NCI-H2081 (cell line): ENCODE measurements around the gene OPTC.
"Not testable (repeated sequence)": the region's sequence is repeated elsewhere in the genome, so short reads cannot be mapped to it uniquely, and the experiment has no call there.

ENCODE experiments used
- DNase-seq, 2 experiments: peaks; one replicate each; lab custom pipeline; 2025; lab: John Stamatoyannopoulos, UW

Gene OPTC

DNA sequence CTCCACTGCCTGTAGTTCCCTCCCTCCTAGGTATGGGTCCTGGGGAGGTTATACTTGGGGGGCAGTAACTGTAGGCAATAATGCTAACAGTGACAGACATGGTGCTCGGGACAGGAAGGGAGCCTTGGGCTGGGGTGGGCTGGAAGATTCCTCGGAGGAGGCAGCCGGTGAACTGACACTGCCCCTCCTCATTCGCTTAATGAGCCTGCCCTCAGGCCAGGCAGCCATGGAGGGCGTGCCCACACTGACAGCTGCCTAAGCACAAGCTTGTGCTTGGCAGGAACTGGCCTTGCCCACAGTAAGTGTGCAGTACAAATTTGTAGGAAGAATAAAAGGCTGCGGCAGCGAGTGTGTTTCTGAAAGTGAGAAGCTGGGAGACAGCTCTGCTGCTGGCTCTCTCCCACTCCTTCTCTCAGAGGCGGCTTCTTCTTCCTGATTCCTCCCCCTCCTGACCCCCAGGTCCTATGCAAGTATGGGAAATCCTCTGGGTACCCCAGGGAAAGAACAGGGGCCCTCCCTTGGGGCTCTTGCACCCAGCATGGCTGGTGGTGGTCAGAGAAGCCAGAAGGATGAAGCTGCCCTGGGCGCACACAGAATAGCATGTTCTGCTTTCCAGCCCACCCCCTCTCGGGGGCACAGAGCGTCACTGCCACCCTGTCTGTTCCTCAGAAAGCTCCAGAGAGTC, 23.6 kb downstream of the OPTC start:
- DNase-seq: peak in 1 of 2 experiments; percentile 36

DNA sequence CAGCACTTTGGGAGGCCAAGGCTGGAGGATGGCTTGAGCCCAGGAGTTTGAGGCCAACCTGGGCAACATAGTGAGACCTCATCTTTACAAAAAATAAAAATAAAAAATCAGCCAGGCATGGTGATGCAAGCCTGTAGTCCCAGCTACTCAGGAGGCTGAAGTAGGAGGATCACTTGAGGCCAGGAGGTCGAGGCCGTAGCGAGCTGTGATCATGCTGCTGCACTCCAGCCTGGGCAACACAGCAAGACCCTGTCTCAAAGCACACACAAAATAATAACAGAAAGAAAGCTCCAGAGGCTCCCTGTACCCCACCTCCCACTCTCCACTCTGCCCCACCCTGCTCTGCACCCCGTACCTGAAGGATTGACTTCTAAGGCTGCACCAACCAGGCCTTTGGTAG, 24.2 kb downstream of the OPTC start:
- DNase-seq: not testable (repeated sequence)

DNA sequence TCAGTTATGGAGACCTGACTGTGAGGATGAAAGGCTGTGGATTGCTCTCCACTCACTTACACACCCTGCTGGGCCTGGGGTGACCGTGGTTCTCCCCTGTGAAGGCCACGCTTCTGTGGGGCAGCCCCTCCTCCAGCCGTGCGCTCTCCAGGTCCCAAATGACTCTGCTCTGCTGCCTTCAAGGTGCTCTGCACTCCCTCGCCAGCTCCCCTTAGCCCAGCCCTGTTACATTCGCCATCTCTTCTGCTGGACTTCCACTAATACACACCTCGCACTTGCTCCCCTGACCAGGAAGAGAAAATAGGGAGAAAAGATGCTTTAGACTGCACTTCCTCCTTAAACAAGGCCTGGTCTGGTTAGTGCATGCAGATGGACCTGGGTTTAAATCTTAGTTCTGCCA, 24.6 kb downstream of the OPTC start:
- DNase-seq: no peak

DNA sequence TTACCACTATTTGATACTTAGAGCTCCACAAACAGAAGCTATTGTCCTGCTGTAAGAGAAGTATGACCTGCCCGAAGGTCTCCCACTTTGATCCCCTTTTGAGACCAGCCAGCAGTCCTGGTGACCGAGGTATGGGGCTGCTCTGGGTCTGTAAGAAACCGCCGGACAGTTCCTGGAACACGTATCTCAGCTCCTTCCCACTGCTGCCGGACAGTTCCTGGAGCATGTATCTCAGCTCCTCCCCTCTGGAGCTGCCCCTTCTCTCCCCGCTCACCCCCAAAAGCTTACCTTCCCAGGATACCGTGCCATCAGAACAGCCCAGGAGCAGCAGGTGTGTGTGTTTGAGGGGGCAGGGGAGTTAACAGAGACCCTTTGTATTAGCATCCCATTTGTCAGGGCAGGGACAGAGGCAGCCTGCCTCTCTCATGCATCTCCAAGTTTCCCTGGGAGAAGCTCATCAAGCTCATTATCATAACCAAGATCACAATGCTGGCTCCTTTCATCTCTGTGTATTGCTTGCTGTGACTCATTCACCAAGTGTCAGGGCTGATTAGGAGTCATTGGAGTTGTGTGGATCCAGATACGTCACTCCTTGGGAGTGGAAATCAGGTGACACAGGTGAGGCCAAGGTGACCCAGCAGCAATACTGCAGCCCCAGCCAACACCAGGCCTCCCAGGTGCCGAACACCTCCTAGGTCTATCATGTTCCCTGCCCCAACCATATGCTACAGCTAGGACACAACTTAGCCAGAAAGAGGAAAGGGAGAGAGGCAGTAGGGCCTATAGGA, 25.3 kb downstream of the OPTC start:
- DNase-seq: no peak

DNA sequence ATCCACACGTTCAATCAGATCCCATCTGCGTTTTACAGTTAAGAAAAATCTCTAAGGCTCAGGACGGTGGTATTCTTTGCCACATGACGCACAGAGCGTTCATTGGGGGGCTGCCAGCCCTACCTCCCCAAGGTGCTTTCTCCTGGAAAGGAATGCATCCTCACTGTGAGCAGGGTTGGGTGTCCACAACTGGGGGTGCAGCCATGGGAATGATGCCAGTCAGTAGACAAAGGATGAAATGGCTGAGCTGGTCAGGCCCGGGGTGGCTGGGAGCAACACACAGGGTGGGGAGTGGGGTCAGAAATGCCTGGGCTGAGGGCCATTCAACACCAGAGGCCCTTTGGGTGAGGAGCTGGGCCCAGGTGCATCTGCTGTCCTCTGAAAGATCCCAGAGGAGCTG, 25.9 kb downstream of the OPTC start:
- no peak for DNase-seq

DNA sequence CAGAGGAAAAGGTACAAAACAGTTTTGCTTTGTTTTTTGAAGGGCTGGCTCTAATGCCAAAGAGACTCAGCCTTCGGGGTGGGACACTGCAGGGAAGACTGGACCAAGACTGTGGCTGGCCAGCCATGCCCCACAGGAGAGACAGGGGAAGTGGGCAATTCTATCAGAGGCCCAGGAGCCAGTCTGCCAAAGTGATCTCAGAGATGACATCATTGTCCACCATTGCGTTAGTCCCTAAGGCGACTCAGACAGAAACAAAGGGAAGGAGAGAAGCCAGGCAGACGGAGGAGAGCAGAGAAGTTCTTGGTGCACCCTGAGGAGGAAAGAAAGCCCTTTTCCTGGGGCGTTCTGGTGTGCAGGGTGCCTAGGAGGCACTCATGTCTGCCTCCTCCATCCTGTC, 26.4 kb downstream of the OPTC start:
- DNase-seq: no peak

DNA sequence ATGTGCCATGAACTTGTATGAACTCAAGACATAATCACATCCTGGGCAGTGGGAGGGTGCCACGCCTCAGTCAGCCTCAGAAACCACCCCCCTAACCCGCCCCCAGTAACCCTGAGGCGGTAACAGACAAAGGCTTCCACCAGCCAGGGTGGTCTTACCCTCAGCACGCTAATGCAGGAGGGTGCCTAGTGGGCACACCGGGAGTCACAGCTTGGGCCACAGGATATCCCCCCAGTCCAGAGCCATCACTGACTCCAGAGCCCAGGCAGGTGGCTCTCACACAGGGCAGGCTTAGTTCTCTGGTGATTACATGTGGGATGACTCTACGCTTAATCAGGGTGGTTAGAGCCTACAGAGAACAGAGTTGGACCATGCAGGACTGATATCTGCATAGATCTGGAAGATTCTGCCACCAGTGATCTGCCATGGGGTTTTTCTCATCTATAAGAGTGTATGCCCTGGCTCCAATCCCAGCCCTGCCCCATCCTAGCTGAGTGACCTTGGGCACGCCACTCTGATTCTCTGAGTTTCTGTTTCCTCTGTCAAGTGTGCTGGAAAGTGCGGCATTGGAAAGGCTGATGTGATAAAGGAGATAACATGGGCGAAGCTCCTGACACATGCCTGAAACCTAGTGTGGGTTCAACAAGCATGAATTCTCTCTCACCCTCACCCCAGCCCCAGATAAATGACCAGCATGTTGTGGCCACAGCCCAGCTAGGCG, 27.3 kb downstream of the OPTC start:
- DNase-seq: peak; percentile 38 to 68

DNA sequence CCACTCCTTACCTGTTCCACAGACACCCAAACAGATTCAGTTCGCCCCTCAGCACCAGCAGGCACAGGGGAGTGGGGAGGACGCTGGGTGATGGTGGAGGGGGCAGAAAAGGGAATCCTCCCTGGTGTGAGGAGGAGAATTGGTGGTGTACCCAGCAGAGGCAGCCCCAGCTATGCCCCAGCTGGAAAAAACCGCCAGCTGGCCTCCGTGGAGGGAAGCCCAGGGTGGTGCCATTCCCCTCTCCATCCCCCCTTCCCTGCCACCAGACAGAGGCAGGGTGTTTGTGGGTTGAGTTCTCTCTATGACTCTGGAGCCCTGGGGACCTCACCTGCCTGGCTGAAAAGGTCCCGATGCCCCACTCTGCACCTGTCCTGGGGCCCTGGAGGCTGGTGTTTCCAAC, 27.9 kb downstream of the OPTC start:
- DNase-seq: no peak

DNA sequence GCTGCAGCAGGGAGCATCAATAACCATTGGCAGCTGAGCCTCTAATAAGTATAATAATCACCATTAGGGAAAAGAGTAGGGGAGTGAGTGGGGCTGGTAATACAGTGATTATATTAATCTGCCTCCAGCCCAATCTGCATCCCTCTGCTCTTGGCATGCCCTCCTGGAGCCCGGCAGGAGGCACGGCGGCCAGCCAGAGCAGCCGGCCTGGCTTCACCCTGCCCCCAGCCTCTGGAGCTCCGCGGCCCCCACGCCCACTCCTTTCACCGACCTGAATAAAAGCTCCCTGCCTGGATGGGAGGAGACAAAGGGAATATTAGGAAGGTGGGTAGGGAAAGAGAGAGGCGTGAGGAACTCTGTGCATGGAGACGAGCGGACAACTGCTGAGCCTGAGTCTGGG, 28.3 kb downstream of the OPTC start:
- peak; percentile 99 for DNase-seq

DNA sequence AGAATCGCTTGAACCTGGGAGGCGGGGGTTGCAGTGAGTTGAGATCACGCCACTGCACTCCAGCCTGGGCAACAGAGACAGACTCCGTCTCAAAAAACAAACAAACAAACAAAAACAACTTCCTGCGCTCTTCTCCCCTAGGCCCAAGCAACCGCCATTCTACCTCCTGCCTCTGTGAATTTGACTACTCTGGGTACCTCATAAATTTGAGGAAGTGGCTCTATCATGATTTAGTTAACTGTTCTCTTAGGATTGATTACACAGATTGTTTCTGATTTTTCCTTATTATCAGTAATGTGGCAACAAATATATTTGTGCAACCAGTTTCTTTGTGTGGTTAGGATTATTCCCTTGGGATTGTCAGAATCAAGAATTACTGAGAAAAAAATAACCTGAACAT, 29.7 kb downstream of the OPTC start:
- DNase-seq: no peak

DNA sequence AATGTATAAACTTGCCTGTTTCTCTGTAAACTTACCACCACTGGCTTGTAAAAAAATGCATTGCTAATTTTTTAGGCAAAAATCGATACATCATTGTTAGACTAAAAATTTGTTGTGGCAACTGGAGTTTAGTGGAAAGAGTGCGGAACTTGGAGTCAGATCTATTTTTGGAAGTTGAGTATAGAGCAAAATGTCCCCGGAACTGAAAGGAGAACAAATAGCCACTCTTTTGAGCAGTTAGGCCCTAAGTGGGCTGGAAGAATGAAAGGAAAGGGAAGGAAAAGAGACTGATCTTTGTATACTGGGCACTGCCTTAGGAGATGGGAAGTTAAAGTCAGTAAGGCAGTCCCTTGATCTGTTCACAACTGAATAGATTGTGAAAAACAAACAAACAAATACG, 30.2 kb downstream of the OPTC start:
- no peak for DNase-seq

DNA sequence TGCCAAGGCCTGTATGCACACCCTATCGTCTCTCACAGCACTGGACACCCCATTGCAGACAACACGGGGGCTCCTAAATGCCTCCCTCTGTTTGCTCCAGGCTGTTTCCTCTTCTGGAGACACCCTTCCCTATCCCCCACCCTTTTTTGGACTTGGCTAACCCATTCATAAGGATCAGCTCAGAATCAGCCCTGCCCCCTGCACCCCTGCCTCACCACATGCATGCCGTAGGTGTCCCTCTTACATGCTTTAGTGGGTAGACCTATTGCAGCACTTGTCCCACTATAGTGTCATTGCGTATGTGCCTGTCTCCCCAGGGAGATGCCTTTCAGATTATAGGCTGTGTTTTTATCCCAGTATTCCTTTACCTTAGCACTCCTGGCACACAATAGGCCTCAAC, 30.9 kb downstream of the OPTC start:
- DNase-seq: no peak

DNA sequence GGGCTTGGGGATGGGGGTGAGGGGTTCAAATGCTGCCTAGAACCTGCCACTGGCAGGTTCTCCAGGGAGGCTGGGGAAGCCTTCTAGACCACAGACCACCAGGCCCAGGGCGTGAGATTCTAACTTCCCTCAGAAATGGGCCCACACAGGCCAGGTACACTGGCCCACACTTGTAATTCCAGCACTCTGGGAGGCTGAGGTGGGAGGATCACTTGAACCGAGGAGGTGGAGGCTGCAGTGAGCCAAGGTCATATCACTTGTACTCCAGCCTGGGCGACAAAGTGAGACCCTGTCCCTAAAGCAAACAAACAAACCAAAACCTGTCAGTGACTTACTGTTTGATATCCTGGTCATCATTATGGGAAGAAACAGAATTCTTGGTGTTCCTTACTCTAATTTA, 31.7 kb downstream of the OPTC start:
- DNase-seq: no peak

DNA sequence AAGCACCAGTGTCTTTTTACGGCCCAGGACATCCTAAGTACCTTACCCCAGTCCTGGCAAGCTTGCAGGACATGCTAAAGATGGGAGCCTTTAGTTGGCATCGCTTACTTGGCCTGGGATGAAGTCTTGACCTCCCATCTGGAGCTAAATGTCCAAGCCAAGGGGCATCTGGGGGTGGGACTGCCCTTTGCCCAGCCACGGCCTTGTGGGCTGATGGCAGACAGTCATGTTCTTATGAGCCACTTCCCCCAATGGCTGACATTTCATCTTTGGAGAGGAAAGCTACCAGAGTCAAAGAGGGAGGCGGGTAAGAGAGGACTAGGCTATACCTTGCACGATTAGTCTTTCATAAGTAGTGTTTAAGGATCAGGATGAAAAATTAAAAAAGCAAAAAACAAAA, 32.2 kb downstream of the OPTC start:
- DNase-seq: no peak

DNA sequence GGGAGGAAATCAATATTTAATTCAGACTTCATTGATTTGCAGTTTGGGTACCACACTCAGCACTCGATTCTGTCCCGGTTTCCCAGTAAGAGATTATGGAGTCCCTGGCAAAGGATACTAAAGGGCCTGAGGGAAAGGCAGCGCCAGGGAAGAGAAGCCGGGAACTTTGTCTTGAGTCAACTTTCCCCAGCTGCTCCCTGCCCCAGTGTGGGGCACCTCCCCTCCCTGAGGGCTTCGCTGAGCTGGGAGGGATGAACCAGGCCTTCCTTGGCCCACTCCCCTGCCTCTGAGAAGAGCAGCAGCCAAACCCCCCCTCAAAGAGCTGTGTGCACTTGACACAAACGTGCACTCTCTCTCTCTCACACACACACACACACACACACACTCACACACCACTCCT, 32.6 kb downstream of the OPTC start:
- no peak for DNase-seq

DNA sequence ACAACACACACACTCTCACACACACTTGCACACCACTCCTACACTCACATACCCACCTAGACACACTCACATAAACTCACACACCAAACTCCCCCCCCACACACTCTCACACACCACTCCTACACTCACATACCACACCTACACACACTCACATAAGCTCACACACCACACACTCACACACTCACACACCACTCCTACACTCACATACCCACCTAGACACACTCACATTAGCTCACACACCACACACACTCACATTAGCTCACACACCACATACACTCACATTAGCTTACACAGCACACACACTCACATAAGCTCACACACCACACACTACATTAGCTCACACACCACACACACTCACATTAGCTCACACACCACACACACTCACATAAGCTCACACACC, 33.1 kb downstream of the OPTC start:
- DNase-seq: no peak

DNA sequence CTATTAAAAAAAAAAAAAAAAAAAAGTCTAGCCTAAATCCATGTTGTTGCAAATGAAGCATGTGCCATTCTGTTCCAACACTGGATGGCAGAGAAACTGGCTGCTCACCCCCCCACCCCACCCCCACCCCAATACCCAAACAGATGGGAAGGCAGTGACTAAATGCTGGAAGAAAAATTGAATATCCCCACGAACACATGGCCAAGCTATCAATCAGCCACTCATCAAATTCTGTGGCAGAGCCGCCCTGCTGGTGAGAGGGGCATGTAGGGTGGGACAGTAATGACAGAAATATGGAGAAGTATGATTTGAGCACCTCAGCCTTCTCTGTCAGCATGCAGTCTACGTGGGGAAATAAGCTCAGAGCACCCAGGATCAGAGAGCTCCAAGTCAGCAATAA, 34.1 kb downstream of the OPTC start:
- no peak for DNase-seq

DNA sequence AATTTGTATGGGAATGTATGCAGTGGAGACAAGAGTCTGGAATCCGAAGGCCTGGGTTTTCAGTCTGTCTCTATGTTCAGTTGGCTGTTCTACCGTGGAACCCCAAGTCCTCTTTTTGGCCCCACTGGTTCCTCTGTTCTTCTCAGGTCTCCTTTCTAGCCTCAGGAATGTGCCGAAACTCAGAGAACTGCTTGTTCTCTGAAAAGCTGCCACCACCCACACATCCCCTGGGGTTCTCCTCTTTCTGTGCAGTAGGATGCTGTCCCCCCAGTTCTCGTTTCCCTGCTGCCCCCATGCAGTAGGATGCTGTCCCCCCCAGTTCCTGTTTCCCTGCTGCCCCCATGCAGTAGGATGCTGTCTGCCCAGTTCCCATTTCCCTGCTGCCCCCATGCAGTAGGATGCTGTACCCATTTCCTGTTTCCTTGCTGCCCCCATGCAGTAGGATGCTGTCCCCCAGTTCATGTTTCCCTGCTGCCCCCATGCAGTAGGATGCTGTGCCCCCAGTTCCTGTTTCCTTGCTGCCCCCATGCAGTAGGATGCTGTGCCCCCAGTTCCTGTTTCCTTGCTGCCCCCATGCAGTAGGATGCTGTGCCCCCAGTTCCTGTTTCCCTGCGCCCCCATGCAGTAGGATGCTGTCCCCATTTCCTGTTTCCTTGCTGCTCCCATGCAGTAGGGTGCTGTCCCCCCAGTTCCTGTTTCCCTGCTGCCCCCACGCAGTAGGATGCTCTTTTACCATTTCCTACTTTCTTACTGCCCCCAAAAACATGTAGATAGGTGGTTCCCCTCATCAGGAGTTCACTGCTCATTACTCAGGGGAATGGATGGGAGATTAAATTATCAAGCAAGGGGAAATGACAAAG, 35.3 kb downstream of the OPTC start:
- DNase-seq: no peak

DNA sequence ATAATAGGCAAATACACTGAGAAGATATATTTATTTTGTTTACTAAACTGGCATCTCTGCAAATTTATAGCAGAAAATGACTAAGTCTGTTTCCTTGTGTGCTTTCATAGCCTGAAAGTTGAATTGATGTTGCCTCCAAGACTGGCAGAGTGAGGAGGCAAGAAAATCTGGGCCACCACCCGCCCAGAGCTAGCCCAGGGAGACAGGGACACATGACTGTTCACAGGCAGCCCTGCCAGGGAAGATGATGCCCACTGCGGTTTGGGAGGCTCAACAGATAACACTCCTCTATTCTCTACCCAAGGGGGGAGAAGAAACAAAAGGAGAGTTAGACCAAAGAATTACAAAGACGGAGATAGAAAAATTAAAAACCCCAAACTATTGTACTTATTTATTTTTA, 37.1 kb downstream of the OPTC start:
- DNase-seq: no peak

DNA sequence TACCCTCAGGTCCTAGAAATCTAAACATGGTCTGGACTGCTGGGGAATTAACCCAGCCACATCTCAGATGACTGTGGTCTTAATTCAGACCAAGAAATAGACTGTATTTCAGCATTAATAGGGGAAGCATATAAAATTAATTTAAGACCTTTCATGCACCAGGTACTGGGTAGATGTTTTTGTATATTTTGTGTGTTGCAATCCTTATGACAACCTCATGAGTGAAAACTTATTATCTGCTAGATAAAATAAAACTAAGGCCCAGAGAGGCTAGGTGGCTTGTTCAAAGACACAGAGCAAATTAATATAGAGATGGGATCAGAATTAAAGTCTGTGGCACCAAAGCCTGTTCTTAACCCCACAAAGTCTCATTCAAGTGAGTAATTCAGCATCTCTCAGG, 40.1 kb downstream of the OPTC start:
- DNase-seq: no peak

DNA sequence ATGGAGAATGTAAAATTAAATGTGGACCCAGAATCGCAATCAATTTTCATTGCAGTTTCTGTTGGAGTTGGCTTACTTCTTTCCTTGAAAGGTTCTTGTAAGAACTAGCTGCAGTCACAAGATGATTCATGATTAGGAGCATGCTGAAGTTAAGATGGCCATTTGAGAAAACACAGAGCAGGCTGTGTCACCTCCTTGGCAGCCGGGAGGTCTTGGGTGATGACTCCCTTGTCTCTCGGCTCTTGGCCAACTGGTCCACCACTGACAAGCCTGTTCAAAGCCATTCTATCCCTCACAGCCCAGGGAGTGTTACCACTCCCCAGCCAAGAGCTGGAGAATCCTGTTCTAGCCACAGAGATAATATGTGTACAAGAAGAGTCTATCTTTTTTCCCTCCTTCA, 40.6 kb downstream of the OPTC start:
- DNase-seq: no peak

DNA sequence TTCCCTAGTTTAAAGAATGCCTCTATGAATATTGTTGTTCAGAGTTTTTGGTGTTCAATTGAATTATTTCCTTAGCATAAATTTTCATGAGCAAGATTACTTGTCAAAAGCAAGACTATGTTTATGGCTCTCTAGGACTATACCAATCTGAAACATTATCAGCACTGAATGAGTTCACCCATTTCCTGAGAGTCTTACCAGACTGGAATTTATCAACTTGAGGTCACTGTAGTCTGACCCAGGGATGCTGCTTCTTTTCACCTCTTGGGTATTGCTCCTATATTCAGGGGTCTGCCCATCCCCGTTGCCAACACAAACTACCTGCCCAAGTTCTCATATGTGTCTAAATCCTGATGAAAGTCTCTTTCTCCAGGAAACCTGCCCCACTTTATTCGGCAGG, 42.6 kb downstream of the OPTC start:
- DNase-seq: no peak
